ENCODE results near the gene GNAQ.

Gene GNAQ

DNA sequence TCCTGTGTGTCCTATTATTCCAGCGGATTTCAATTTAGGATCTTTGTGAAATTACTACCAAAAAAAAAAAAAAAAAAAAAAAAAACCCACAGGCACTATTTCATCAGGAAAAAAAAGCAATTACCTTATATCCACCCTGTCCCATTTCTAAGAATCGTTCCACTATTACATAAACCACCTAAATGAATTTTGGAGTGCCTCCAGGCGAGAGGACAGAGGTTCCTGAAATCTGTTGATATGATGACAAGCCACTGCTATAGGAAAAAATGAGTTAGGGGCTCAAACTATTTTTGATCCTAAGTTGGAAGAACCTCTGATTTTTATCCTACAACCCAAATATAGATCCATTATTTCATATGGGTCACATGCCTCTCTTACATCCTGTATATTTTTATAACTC lies 177.9 kb downstream of the GNAQ start:
- Histone ChIP-seq H4K20me1 (ENCODE audit: insufficient read depth, low read length) (peaks cover 14% of the 10 kb centered on the region), H3K4me1 (ENCODE audit: insufficient read depth, low read length) (peaks cover 42% of the 10 kb centered on the region), H3K4me3 (ENCODE audit: low read depth in 1 of 2, low read length in 2 of 2) (no peak overlapping the region), H3K4me2 (ENCODE audit: insufficient read depth, low read length) (no peak overlapping the region), H3K27ac (ENCODE audit: low read length) (no peak overlapping the region), H3K79me2 (ENCODE audit: insufficient read depth, low read length) (peaks cover 89% of the 10 kb centered on the region), H3K9me3 (ENCODE audit: insufficient read depth, low read length, severe bottlenecking) (no peaks in the 10 kb centered on the region), H3K9ac (ENCODE audit: low read depth, low read length) (no peak overlapping the region), H3K27me3 (ENCODE audit: insufficient read depth, low read length, poor library complexity) (no peaks in the 10 kb centered on the region), H3K36me3 (ENCODE audit: insufficient read depth, low read length) (0 out of 2 replicates have a peak, but pooled peaks cover 10% of the 10 kb centered on the region), H2AFZ (ENCODE audit: low read depth, low read length) (no peak overlapping the region)
- ATAC-seq (ENCODE audit: insufficient read depth, low read depth): no peak
- TF ChIP-seq EZH2 (IDR thresholded peaks at IDR 0.05; ENCODE audit: borderline replicate concordance, low read depth, low read length, severe bottlenecking): no peak
- TF ChIP-seq, protein P1, sequence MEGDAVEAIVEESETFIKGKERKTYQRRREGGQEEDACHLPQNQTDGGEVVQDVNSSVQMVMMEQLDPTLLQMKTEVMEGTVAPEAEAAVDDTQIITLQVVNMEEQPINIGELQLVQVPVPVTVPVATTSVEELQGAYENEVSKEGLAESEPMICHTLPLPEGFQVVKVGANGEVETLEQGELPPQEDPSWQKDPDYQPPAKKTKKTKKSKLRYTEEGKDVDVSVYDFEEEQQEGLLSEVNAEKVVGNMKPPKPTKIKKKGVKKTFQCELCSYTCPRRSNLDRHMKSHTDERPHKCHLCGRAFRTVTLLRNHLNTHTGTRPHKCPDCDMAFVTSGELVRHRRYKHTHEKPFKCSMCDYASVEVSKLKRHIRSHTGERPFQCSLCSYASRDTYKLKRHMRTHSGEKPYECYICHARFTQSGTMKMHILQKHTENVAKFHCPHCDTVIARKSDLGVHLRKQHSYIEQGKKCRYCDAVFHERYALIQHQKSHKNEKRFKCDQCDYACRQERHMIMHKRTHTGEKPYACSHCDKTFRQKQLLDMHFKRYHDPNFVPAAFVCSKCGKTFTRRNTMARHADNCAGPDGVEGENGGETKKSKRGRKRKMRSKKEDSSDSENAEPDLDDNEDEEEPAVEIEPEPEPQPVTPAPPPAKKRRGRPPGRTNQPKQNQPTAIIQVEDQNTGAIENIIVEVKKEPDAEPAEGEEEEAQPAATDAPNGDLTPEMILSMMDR (IDR thresholded peaks at IDR 0.05; ENCODE audit: borderline replicate concordance, extremely low read depth, low read length, poor library complexity, severe bottlenecking): no peak
- no peak for DNase-seq

- DNase-seq: no peak
- TF ChIP-seq, protein P1 (IDR thresholded peaks at IDR 0.05; ENCODE audit: borderline replicate concordance, extremely low read depth, low read length, poor library complexity, severe bottlenecking): no peak
- no peak for TF ChIP-seq EZH2 (IDR thresholded peaks at IDR 0.05; ENCODE audit: borderline replicate concordance, low read depth, low read length, severe bottlenecking)
- H3K4me2 ChIP-seq (ENCODE audit: insufficient read depth, low read length): no peak overlapping the region
Measured at GRCh38 chr9:77851882-77852595, 179.6 kb downstream of the GNAQ start.

DNA sequence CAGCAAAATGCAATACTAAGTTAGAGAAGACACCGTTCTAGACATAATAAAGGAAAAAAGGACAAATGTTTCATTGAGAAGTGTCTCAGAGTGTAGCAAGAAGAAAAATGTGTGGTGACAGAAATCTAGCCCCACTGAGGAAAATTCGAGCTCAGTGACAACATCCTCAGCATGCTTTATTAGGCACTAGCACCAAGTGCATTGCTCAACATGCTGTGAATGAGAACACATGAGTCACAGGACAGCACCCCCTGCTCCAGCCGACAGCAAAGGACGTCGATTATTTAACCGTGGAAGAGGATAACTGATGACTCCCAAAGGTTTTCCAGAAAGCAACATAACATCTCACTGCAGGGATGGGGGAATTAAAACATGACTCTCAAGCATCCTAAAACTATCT lies 182.7 kb downstream of the GNAQ start:
- ATAC-seq (ENCODE audit: insufficient read depth, low read depth) (no peak), DNase-seq (no peak)
- H3K79me2 ChIP-seq (ENCODE audit: insufficient read depth, low read length): peaks cover 96% of the 10 kb centered on the region
- H3K9ac ChIP-seq (ENCODE audit: low read depth, low read length): no peak overlapping the region
- peaks cover 24% of the 10 kb centered on the region for H4K20me1 ChIP-seq (ENCODE audit: insufficient read depth, low read length)
- peaks cover 69% of the 10 kb centered on the region for H3K4me1 ChIP-seq (ENCODE audit: insufficient read depth, low read length)
- H3K4me2 ChIP-seq (ENCODE audit: insufficient read depth, low read length): no peak overlapping the region
- no peaks in the 10 kb centered on the region for H3K27me3 ChIP-seq (ENCODE audit: insufficient read depth, low read length, poor library complexity)
- H3K4me3 ChIP-seq (ENCODE audit: low read depth in 1 of 2, low read length in 2 of 2): no peak overlapping the region
- H3K27ac ChIP-seq (ENCODE audit: low read length): peak overlapping the region; percentile 46
- TF ChIP-seq, protein P1 (IDR thresholded peaks at IDR 0.05; ENCODE audit: borderline replicate concordance, extremely low read depth, low read length, poor library complexity, severe bottlenecking): no peak
- no peak for TF ChIP-seq EZH2 (IDR thresholded peaks at IDR 0.05; ENCODE audit: borderline replicate concordance, low read depth, low read length, severe bottlenecking)
- no peak overlapping the region for H2AFZ ChIP-seq (ENCODE audit: low read depth, low read length)
- H3K9me3 ChIP-seq (ENCODE audit: insufficient read depth, low read length, severe bottlenecking): no peaks in the 10 kb centered on the region
- H3K36me3 ChIP-seq (ENCODE audit: insufficient read depth, low read length): 0 out of 2 replicates have a peak, but pooled peaks cover 5% of the 10 kb centered on the region

More at GRCh38 chr9:77851882-77852595, 179.6 kb downstream of the GNAQ start:
- Histone ChIP-seq H3K27me3 (ENCODE audit: insufficient read depth, low read length, poor library complexity) (no peaks in the 10 kb centered on the region), H2AFZ (ENCODE audit: low read depth, low read length) (no peak overlapping the region), H3K9me3 (ENCODE audit: insufficient read depth, low read length, severe bottlenecking) (no peaks in the 10 kb centered on the region), H3K4me1 (ENCODE audit: insufficient read depth, low read length) (peaks cover 58% of the 10 kb centered on the region), H3K79me2 (ENCODE audit: insufficient read depth, low read length) (peaks cover 94% of the 10 kb centered on the region), H3K4me3 (ENCODE audit: low read depth in 1 of 2, low read length in 2 of 2) (no peak overlapping the region), H4K20me1 (ENCODE audit: insufficient read depth, low read length) (peaks cover 17% of the 10 kb centered on the region), H3K9ac (ENCODE audit: low read depth, low read length) (no peak overlapping the region), H3K27ac (ENCODE audit: low read length) (peak overlapping the region; percentile 50; the same call in 1 of the 2 replicates), H3K36me3 (ENCODE audit: insufficient read depth, low read length) (0 out of 2 replicates have a peak, but pooled peaks cover 5% of the 10 kb centered on the region)
- no peak for ATAC-seq (ENCODE audit: insufficient read depth, low read depth)

Measured in DND-41 (cell line).